Activated CD8-positive, alpha-beta memory T cell treated with anti-CD3 and anti-CD28 coated beads, Interleukin-2, amount 10 ng/mL, durations not matched to agents 7 days and 5 days (primary cell): ENCODE measurements around the gene MTRR. TPM values are rescaled to one million over a fixed set of nuclear protein-coding genes. Genes with fewer than 3 reads are reported as not detected.

Source experiments
- ATAC-seq: fragments of 150-1000 bp; cut with Tn5 transposase; one replicate; pipeline ENCODE4 v1.10.0; 2021; ENCODE audit warnings: moderate library complexity
- CTCF ChIA-PET: fragments of 350-600 bp; sonication (Branson Sonifier 250); formaldehyde crosslinking; loops from one replicate; lab custom pipeline; 2021; ENCODE audit warnings: antibody characterized with exemption; lab: Charles Lee
- DNase-seq: peaks from one replicate; pipeline ENCODE4 v3.0.0-alpha.2; 2020
- H3K27ac Mint-ChIP-seq: one replicate; pipeline ENCODE4 v1.8.0; 2021; ENCODE audit warnings: mild to moderate bottlenecking, mixed read lengths
- H3K27me3 Mint-ChIP-seq: one replicate; pipeline ENCODE4 v1.8.0; 2021; ENCODE audit warnings: mixed read lengths
- H3K36me3 Mint-ChIP-seq: one replicate; pipeline ENCODE4 v1.8.0; 2021; ENCODE audit warnings: mild to moderate bottlenecking, mixed read lengths
- H3K4me1 Mint-ChIP-seq: one replicate; pipeline ENCODE4 v1.8.0; 2021; ENCODE audit warnings: mixed read lengths
- H3K4me3 Mint-ChIP-seq: one replicate; pipeline ENCODE4 v1.8.0; 2021; ENCODE audit warnings: mild to moderate bottlenecking, moderate library complexity, mixed read lengths
- H3K9me3 Mint-ChIP-seq: one replicate; pipeline ENCODE4 v1.8.0; 2022; ENCODE audit warnings: low read depth, mixed read lengths
- total RNA-seq, 2 experiments: library from RNA; stranded (reverse); gene quantifications; one replicate each; pipeline ENCODE4 v1.2.3, GENCODE V29; 2021

The MTRR gene
- total RNA-seq, 2 experiments from 2014 or later = 46.9 to 62.4 TPM

DNA sequence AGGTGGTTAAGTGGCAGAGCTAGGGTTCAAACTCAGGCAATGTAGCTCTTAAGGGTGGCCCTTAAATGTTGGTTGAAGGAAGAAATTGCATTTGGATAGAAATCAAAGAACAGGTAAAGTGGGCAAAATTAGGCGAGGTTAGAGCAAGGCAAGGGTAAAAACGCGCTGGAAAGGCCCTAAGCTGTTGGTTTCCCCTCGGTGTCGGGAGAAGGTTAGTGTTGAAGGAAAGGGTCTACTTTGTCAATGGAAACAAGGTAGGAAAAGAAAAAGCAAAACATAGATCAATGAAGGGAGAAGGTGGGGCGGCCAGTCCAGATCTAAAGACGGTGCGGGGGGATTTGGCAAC, 548 bp upstream of the MTRR start:
- no peaks in the 10 kb centered on the region for H3K9me3 Mint-ChIP-seq
- DNase-seq (no peak), ATAC-seq (no peak)
- CTCF ChIA-PET = interaction anchor here (1.0 to 9.7 kb wide), 6 partner anchors 7 to 1039 kb away, joined by 3 to 69 read pairs (median 5); no protein-coding TSS in a partner anchor
- H3K4me3 Mint-ChIP-seq = peak overlapping the region; percentile 89
- H3K36me3 Mint-ChIP-seq = peaks cover 42% of the 10 kb centered on the region
- H3K27me3 Mint-ChIP-seq = no peaks in the 10 kb centered on the region
- peak overlapping the region; percentile 87 for H3K27ac Mint-ChIP-seq
- peaks cover 58% of the 10 kb centered on the region for H3K4me1 Mint-ChIP-seq

DNA sequence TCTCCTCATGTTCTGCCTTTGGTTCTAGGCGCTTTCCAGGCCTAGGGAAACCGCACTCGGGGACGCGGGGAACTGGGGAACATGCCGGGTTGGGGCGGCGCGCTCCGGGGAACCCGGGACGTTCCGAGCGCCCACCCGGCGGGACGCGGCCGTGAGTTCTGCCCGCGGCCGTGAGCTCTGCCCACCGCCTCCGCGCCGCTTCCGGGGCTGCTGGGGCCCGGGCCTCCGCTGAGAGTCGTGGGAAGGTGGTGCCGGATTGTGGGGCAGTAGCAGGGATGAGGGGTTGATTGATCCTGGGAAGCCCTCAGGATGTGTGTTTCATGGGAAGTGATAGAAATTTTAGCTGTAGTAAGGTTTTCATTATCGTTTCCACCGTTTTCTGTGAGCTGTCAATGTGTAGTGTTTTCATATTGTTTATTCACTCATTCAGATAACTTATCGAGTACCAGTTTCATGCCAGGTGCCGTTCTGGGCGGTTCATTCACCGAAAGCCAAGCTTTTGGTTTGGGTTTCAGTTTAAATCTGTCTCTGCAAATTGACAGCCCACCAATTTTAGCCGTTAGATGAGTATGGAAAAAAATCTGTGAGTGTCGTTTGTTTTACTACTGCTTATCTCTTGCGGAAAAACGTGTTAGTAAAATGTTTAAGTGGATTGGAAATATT, 657 bp downstream of the MTRR start:
- Mint-ChIP-seq H3K4me1 (peaks cover 64% of the 10 kb centered on the region), H3K27ac (peak overlapping the region; percentile 86), H3K9me3 (no peaks in the 10 kb centered on the region), H3K36me3 (peaks cover 46% of the 10 kb centered on the region), H3K4me3 (peak overlapping the region; percentile 89), H3K27me3 (no peaks in the 10 kb centered on the region)
- ATAC-seq = peak; percentile 46
- peak; percentile 50 for DNase-seq
- CTCF ChIA-PET = interaction anchor here (0.7 to 9.7 kb wide), 10 partner anchors 8 to 1040 kb away, joined by 3 to 69 read pairs (median 4); no protein-coding TSS in a partner anchor

GRCh38 chr5:7871653-7872052, 2.7 kb downstream of the MTRR start:
- H3K36me3 Mint-ChIP-seq = peaks cover 56% of the 10 kb centered on the region
- no peaks in the 10 kb centered on the region for H3K9me3 Mint-ChIP-seq
- CTCF ChIA-PET = interaction anchor here (0.9 to 9.7 kb wide), 4 partner anchors 12 to 16 kb away, joined by 3 to 69 read pairs (median 5); no protein-coding TSS in a partner anchor
- ATAC-seq (no peak), DNase-seq (no peak)
- peak overlapping the region; percentile 64 for H3K27ac Mint-ChIP-seq
- peak overlapping the region; percentile 16 for H3K4me3 Mint-ChIP-seq
- H3K27me3 Mint-ChIP-seq = no peaks in the 10 kb centered on the region
- peaks cover 65% of the 10 kb centered on the region for H3K4me1 Mint-ChIP-seq

GRCh38 chr5:7872517-7873130, 3.7 kb downstream of the MTRR start:
- peak overlapping the region; percentile 59 for H3K4me3 Mint-ChIP-seq
- H3K9me3 Mint-ChIP-seq = no peaks in the 10 kb centered on the region
- H3K27me3 Mint-ChIP-seq = no peaks in the 10 kb centered on the region
- peaks cover 62% of the 10 kb centered on the region for H3K4me1 Mint-ChIP-seq
- peak overlapping the region; percentile 86 for H3K27ac Mint-ChIP-seq
- DNase-seq = no peak
- H3K36me3 Mint-ChIP-seq = peaks cover 55% of the 10 kb centered on the region
- CTCF ChIA-PET = interaction anchor here (0.9 to 9.7 kb wide), 5 partner anchors 13 to 17 kb away, joined by 3 to 69 read pairs (median 3); no protein-coding TSS in a partner anchor
- ATAC-seq = no peak

DNA sequence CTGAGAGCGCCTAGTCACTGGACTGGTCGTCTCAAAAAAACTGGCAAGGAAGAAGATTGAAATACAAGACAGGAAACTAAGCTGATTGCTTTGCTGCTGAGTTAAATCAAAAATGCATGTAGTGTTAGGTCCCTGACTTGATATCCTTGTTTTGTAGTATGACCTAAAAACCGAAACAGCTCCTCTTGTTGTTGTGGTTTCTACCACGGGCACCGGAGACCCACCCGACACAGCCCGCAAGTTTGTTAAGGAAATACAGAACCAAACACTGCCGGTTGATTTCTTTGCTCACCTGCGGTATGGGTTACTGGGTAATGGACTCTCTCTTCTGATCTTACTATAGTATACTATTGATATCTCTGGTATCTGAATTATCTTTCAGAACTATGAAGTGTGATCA, 4.3 kb downstream of the MTRR start:
- CTCF ChIA-PET = interaction anchor here (0.9 to 9.7 kb wide), 3 partner anchors 12 to 17 kb away, joined by 3 to 69 read pairs (median 7); no protein-coding TSS in a partner anchor
- peaks cover 60% of the 10 kb centered on the region for H3K36me3 Mint-ChIP-seq
- peaks cover 66% of the 10 kb centered on the region for H3K4me1 Mint-ChIP-seq
- ATAC-seq = peak; percentile 5
- H3K27ac Mint-ChIP-seq = peak overlapping the region; percentile 86
- peak; percentile 75 for DNase-seq
- peak overlapping the region; percentile 59 for H3K4me3 Mint-ChIP-seq
- no peaks in the 10 kb centered on the region for H3K9me3 Mint-ChIP-seq
- H3K27me3 Mint-ChIP-seq = no peaks in the 10 kb centered on the region

- Mint-ChIP-seq H3K4me3 (no peak overlapping the region), H3K27me3 (no peaks in the 10 kb centered on the region), H3K9me3 (no peaks in the 10 kb centered on the region), H3K4me1 (peaks cover 76% of the 10 kb centered on the region), H3K27ac (no peak overlapping the region), H3K36me3 (peaks cover 70% of the 10 kb centered on the region)
- CTCF ChIA-PET = interaction anchor here (9.7 kb wide), 1 partner anchor 11 kb away, joined by 69 read pairs; no protein-coding TSS in a partner anchor
- DNase-seq (no peak), ATAC-seq (no peak)
These were observed 5.7 kb downstream of the MTRR start for GRCh38 chr5:7874639-7875038.

- peaks cover 72% of the 10 kb centered on the region for H3K4me1 Mint-ChIP-seq
- DNase-seq (no peak), ATAC-seq (no peak)
- H3K36me3 Mint-ChIP-seq = peaks cover 72% of the 10 kb centered on the region
- no peaks in the 10 kb centered on the region for H3K27me3 Mint-ChIP-seq
- H3K4me3 Mint-ChIP-seq = no peak overlapping the region
- CTCF ChIA-PET = interaction anchor here (0.8 to 9.7 kb wide), 2 partner anchors 10 to 16 kb away, joined by 3 to 69 read pairs; no protein-coding TSS in a partner anchor
- no peak overlapping the region for H3K27ac Mint-ChIP-seq
- no peaks in the 10 kb centered on the region for H3K9me3 Mint-ChIP-seq
These were observed 6.2 kb downstream of the MTRR start for GRCh38 chr5:7875151-7875550.

GRCh38 chr5:7876867-7877266, 7.9 kb downstream of the MTRR start:
- CTCF ChIA-PET = interaction anchor here (1.0 to 9.7 kb wide), 3 partner anchors 8 to 19 kb away, joined by 5 to 69 read pairs (median 7); partner anchors contain the start of genes FASTKD3 and MTRR
- no peak overlapping the region for H3K27ac Mint-ChIP-seq
- peaks cover 73% of the 10 kb centered on the region for H3K36me3 Mint-ChIP-seq
- no peak overlapping the region for H3K4me3 Mint-ChIP-seq
- H3K9me3 Mint-ChIP-seq = no peaks in the 10 kb centered on the region
- H3K27me3 Mint-ChIP-seq = no peaks in the 10 kb centered on the region
- peaks cover 58% of the 10 kb centered on the region for H3K4me1 Mint-ChIP-seq
- peak; percentile 62 for DNase-seq
- peak; percentile 74 for ATAC-seq

- ATAC-seq (no peak), DNase-seq (no peak)
- H3K4me3 Mint-ChIP-seq = no peak overlapping the region
- no peaks in the 10 kb centered on the region for H3K27me3 Mint-ChIP-seq
- H3K4me1 Mint-ChIP-seq = peaks cover 48% of the 10 kb centered on the region
- CTCF ChIA-PET = interaction anchor here (1.0 to 9.7 kb wide), 2 partner anchors 8 to 9 kb away, joined by 5 to 69 read pairs; partner anchors contain the start of genes FASTKD3 and MTRR
- no peaks in the 10 kb centered on the region for H3K9me3 Mint-ChIP-seq
- H3K27ac Mint-ChIP-seq = peak overlapping the region; percentile 41
- H3K36me3 Mint-ChIP-seq = peaks cover 73% of the 10 kb centered on the region
These were observed 8.9 kb downstream of the MTRR start for GRCh38 chr5:7877851-7878250.

GRCh38 chr5:7878381-7878873, 9.5 kb downstream of the MTRR start:
- H3K27me3 Mint-ChIP-seq = no peaks in the 10 kb centered on the region
- H3K4me3 Mint-ChIP-seq = no peak overlapping the region
- ATAC-seq = peak; percentile 74
- CTCF ChIA-PET = interaction anchor here (1.2 kb wide), 1 partner anchor 9 kb away, joined by 3 read pairs; no protein-coding TSS in a partner anchor
- H3K27ac Mint-ChIP-seq = peak overlapping the region; percentile 41
- peaks cover 42% of the 10 kb centered on the region for H3K4me1 Mint-ChIP-seq
- no peak for DNase-seq
- H3K9me3 Mint-ChIP-seq = no peaks in the 10 kb centered on the region
- H3K36me3 Mint-ChIP-seq = peaks cover 76% of the 10 kb centered on the region

- Mint-ChIP-seq H3K36me3 (peaks cover 67% of the 10 kb centered on the region), H3K27me3 (no peaks in the 10 kb centered on the region), H3K9me3 (no peaks in the 10 kb centered on the region), H3K4me3 (no peak overlapping the region), H3K27ac (no peak overlapping the region), H3K4me1 (peaks cover 30% of the 10 kb centered on the region)
- DNase-seq (no peak), ATAC-seq (no peak)
- CTCF ChIA-PET = interaction anchor here (1.1 kb wide), 1 partner anchor 21 kb away, joined by 3 read pairs; no protein-coding TSS in a partner anchor
These were observed 12.1 kb downstream of the MTRR start for GRCh38 chr5:7881091-7881490.

DNA sequence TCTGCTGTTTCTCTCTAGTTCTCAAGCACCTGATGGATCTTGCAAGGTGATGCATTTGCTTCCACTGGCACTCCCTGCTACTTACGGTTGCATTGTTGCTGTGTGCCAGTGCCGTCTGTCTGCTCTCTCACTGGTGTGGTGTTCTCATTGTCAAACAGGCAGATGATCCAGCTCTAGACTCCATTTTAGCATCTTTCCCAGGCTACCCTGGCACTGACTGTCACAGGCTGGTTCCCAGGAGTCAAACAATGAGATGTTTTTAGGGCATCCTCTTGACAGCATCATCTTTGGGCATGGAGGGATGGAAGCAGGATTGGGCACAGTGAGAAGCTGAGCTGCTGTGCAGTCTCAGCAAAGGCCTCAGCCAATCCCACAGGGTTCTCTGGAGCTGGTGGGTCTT, 12.9 kb downstream of the MTRR start:
- CTCF ChIA-PET = no interaction called here
- H3K27me3 Mint-ChIP-seq = no peaks in the 10 kb centered on the region
- ATAC-seq = no peak
- H3K4me3 Mint-ChIP-seq = no peak overlapping the region
- no peak overlapping the region for H3K27ac Mint-ChIP-seq
- H3K9me3 Mint-ChIP-seq = no peaks in the 10 kb centered on the region
- no peak for DNase-seq
- peaks cover 67% of the 10 kb centered on the region for H3K36me3 Mint-ChIP-seq
- H3K4me1 Mint-ChIP-seq = peaks cover 23% of the 10 kb centered on the region

- Mint-ChIP-seq H3K9me3 (no peaks in the 10 kb centered on the region), H3K36me3 (peaks cover 63% of the 10 kb centered on the region), H3K27me3 (no peaks in the 10 kb centered on the region), H3K27ac (no peak overlapping the region), H3K4me1 (peaks cover 21% of the 10 kb centered on the region), H3K4me3 (no peak overlapping the region)
- no peak for DNase-seq
- CTCF ChIA-PET = no interaction called here
- no peak for ATAC-seq
These were observed 14.0 kb downstream of the MTRR start for GRCh38 chr5:7882926-7883325.
